Activated CD4-positive, alpha-beta T cell treated with anti-CD3 and anti-CD28 coated beads, Interleukin-10, Interleukin-2, amounts not matched to agents 100 ng/mL and 50 ng/mL, durations not matched to agents 16 hours and 8 hours (primary cell): ENCODE measurements around the gene TNFAIP3.

Experiments used
- DNase-seq: peaks from one replicate; pipeline ENCODE4 v3.0.0-alpha.2; 2020

TNFAIP3 gene

GRCh38 chr6:137904822-137905617, 38.0 kb downstream of the TNFAIP3 start:
- DNase-seq = peak; percentile 92

DNA sequence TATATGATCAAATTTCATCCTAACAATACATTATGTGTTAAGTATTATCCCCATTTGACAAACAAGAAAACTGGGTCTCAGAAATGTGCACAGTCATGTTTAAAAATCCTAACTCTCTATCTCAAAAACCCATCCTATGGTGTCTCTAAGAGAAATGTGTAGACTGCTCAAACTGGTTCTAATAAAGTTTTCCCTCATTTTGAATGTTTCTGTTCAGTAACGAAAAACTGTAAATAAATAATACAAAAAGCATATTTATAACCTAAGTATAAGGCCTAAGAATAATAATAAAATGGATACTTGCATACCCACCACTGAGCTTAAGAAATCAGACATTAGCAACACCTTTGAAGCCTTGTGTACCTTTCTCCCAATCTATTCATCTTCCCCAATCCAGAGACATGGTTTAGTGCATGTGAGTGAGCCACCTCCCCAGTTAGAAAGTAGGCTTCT, 39.0 kb downstream of the TNFAIP3 start:
- DNase-seq = no peak

DNA sequence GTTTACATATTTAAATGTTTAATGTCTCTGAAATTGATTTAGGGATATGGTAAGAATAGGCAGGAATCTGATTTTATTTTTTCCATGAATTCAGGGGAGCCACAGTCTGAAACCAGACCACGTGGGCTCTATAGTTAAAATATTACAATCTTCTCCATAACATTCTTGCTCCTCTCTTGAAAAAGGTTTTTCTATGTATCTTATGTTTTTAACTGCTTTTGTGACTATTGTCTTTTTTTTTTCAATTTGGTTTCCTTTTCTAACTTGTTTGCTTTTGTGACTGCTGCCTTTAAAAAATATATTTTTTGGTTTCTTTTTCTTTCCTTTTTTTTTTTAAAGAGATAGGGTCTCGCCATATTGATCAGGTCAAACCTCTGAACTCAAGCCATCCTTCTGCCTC, 40.1 kb downstream of the TNFAIP3 start:
- no peak for DNase-seq

DNA sequence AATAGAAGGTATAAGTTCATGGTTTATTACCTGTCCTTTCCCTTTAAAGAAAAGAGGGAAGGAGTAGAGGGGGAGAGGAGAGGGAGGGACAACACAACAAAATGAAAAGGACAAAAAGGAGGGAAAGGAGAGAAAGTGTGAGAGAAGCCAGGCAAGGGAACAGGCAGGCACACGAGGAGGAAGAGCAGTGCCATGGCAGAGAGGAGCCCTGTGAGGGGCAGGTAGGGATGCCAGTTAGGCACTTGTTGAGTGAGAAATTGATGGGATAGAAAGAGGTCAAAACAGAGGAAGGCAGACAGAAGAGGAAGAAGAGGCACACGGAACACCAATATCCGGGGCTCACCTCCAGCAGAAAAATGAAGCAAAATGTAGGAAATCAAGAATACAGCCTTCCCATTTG, 42.5 kb downstream of the TNFAIP3 start:
- DNase-seq = no peak

GRCh38 chr6:137910424-137910834, 43.4 kb downstream of the TNFAIP3 start:
- DNase-seq = no peak

GRCh38 chr6:137910843-137911456, 43.9 kb downstream of the TNFAIP3 start:
- no peak for DNase-seq

GRCh38 chr6:137911675-137912191, 44.7 kb downstream of the TNFAIP3 start:
- no peak for DNase-seq

- no peak for DNase-seq
These were observed 45.8 kb downstream of the TNFAIP3 start for GRCh38 chr6:137912813-137913212.

DNA sequence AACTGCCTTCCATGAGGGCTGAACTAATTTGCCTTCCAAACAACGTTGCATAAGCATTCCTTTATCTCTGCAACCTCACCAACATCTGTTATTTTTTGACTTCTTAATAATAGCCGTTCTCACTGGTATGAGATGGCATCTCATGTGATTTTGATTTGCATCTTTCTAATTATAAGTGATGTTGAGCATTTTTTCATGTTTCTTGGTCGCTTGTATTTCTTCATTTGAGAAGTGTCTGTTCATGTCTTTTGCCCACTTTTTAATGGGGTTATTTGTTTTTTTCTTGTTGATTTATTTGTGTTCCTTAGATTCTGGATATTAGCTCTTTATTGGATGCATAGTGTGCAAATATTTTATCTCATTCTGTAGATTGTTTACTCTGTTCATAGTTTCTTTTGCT, 46.4 kb downstream of the TNFAIP3 start:
- DNase-seq = no peak

GRCh38 chr6:137913996-137914529, 47.0 kb downstream of the TNFAIP3 start:
- no peak for DNase-seq

DNA sequence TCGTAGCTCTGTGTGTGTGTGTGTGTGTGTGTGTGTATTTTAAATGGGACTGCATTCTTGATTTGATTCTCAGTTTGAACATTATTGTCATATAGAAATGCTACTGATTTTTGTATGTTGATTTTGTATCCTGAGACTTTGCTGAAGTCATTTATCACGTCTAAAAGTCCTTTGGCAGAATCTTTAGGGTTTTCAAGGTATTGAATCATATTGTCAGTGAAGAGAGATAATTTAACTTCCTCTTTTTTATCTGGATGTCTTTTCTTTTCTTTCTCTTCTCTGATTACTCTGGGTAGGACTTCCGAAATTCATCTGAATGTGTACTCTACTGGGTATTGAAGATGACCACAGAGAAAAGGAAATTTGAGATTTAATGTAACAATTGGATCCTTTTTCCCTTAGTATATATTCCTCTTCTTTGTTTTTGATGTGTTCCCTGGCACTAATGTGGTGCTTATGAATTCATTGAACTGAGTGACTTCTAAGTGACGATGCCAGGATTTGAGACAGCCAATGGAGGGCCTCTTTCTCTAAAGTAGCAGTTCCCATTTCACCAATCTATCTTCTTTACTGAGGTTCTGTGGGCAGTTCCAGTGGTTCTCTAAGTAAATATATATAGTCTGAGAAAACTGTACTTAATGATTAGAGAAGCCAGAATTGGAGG, 47.6 kb downstream of the TNFAIP3 start:
- no peak for DNase-seq

GRCh38 chr6:137915790-137916189, 48.7 kb downstream of the TNFAIP3 start:
- DNase-seq = no peak

- no peak for DNase-seq
These were observed 50.7 kb downstream of the TNFAIP3 start for GRCh38 chr6:137917551-137918325.

DNA sequence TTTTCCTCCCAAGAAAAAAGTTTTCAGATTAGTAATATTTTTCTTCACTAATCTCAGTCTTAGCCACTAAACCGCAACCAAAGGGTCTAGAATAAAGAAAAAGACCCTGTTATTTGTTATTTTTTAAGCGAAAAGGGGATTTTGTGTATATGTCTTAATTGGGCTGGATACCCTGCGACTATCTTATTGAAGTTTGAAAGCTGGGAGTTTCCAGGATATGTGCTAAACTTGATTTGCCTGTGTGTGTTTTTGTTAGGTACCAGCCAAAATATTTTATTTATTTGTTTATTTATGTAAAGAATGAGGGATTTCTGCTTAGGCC, 52.4 kb downstream of the TNFAIP3 start:
- no peak for DNase-seq

DNA sequence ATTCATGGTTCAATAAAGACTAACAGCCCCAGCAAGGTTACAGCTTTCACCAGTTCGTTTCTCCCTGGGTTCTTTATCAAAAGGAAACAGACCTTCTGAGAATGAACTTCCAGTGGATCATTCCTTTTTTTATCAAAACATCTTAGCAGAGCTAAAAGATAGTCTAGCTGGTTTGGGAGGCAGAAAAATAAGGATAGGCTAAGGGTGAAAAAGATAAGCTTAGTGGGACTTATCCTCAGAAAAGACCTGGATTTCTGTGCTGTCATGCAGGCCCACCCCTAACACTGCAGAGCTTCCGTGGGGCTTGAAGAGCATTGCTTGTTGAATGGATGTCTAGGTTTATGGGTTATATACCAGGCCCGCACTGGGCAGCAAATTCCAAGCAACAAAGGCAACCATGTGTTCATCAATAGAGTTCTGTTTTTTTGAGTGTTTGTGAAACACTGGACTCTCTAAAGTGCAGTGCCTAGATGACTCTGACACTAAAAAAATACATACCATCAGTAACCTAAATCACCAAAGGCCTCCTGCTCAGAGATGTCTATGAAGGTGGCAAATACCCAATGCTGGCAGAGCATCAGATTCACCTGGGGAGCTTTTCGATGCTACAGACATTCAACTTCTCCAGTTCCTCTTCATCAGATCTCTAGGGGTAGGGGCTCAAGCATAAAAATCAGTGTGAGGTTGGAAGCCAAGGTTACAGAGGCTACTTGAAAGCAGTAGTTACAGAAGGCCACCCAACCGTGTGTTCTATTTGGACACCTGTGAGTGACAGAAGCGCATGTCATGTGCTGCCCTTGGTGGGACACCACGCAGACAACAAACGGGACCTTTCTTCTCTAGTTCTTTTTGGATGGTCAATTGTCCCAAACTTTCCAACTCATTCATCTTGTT, 53.0 kb downstream of the TNFAIP3 start:
- DNase-seq = no peak

DNA sequence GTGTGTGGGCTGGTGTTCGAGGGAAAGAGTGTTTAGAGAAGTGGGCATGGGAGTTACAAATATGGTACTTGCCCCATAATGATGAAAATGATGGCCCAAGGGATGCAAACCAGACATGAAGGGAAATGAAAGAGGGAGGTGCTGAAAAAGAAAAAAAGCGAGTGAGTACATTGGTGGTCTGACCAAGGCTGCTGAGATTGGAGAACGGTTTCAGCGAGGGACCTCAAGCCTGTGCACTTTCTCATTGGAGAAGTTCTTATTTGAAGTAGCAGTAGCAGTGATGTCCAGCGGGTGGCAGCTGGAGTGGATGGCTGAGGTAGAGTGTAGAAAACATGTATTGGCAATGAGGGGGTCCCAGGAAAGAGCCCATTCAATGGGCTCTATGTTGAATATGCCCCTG, 54.8 kb downstream of the TNFAIP3 start:
- DNase-seq = no peak

GRCh38 chr6:137923866-137924653, 57.0 kb downstream of the TNFAIP3 start:
- no peak for DNase-seq

DNA sequence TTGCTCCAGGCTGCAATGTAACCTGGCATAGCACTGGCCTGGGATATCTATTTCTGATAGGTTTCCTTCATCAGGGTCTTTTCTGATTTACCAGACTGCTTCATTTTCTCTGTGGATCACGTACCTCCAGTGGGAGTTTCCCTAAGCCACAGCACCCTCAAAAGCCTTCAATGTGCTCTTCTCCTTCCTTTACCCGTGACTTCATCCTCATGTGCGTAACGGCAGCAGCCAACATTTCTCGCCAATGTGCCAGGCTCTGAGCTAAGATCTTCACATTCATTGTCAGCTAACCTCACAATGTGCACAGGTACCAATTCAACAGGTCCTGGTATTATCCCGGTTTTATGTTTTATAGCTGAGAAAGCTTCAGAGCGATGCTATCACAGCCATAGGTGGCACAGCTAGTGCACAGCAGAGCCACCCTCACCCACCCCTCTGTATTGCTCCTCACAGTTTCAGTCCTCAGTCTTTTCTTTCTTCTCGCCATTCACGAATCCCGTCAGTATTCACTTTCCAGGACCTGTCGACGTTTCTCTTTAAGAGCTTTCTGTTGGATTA, 58.2 kb downstream of the TNFAIP3 start:
- no peak for DNase-seq

- DNase-seq = peak; percentile 44
These were observed 59.2 kb downstream of the TNFAIP3 start for GRCh38 chr6:137926207-137926731.

GRCh38 chr6:137926985-137927384, 59.9 kb downstream of the TNFAIP3 start:
- DNase-seq = no peak
